Smooth muscle cell (in vitro differentiated cells): ENCODE results near the gene RAD9A. TPM values are rescaled to one million over a fixed set of nuclear protein-coding genes. Genes with fewer than 3 reads are reported as not detected.

Experiments
- DNase-seq: peaks from one replicate; lab custom pipeline; 2025; ENCODE audit not compliant: unreplicated experiment; lab: John Stamatoyannopoulos, UW
- H2AFZ ChIP-seq: fragments of 200-600 bp; sonication (generic); 2 replicates; pipeline ENCODE4 v1.6.0; 2016; ENCODE audit warnings: antibody characterized with exemption, low read depth, mild to moderate bottlenecking
- H3F3A ChIP-seq: fragments of 200-600 bp; sonication (generic); 2 replicates; pipeline ENCODE4 v1.6.0; 2017; ENCODE audit warnings: antibody characterized with exemption, low read depth
- H3K27ac ChIP-seq: fragments of 200-600 bp; sonication (generic); 2 replicates; pipeline ENCODE4 v1.5.1; 2016; ENCODE audit warnings: low read depth, mild to moderate bottlenecking
- H3K27me3 ChIP-seq: fragments of 200-600 bp; sonication (generic); 2 replicates; pipeline ENCODE4 v1.6.1; 2016; ENCODE audit warnings: low read depth, mild to moderate bottlenecking
- H3K36me3 ChIP-seq: fragments of 200-600 bp; sonication (generic); 2 replicates; pipeline ENCODE4 v1.5.1; 2016; ENCODE audit warnings: low read depth
- H3K4me1 ChIP-seq: fragments of 200-600 bp; sonication (generic); 2 replicates; pipeline ENCODE4 v1.5.1; 2016; ENCODE audit warnings: low read depth
- H3K4me2 ChIP-seq: fragments of 200-600 bp; sonication (generic); 2 replicates; pipeline ENCODE4 v1.6.0; 2016; ENCODE audit warnings: mild to moderate bottlenecking
- H3K4me3 ChIP-seq: fragments of 200-600 bp; sonication (generic); 2 replicates; pipeline ENCODE4 v1.5.1; 2016; ENCODE audit warnings: mild to moderate bottlenecking
- H3K79me2 ChIP-seq: fragments of 200-600 bp; sonication (generic); 2 replicates; pipeline ENCODE4 v1.6.0; 2016; ENCODE audit warnings: low read depth, mild to moderate bottlenecking
- H3K9ac ChIP-seq: fragments of 200-600 bp; sonication (generic); 2 replicates; pipeline ENCODE4 v1.6.0; 2016; ENCODE audit warnings: low read depth
- H3K9me3 ChIP-seq: fragments of 200-600 bp; sonication (generic); replicated peaks from 2 replicates; pipeline ENCODE4 v1.5.1; 2016; ENCODE audit warnings: low read depth
- H4K20me1 ChIP-seq: fragments of 200-600 bp; sonication (generic); 2 replicates; pipeline ENCODE4 v1.6.0; 2016; ENCODE audit warnings: low read depth
- WGBS: methylation state at CpG from one replicate; pipeline ENCODE4 v1.1.7; 2016; ENCODE audit warnings: low lambda C conversion rate; 5-methylcytosine and 5-hydroxymethylcytosine counted together
- polyA plus RNA-seq: library from polyadenylated mRNA; unstranded; fragments of >200 nt; fragmentation: Nextera tagmentation; extraction: Ambion mirVana; gene quantifications from 2 replicates; pipeline ENCODE4 v1.2.1, GENCODE V29; 2016
- total RNA-seq: library from RNA; depleted of rRNA; stranded (reverse); fragments of >200 nt; gene quantifications from 2 replicates; pipeline ENCODE4 v1.2.3, GENCODE V29; 2014
- TF ChIP-seq, protein P1 (sequence below): fragments of 200-600 bp; sonication (generic); IDR thresholded peaks from 2 replicates; pipeline ENCODE4 v1.5.1; 2017; ENCODE audit warnings: borderline replicate concordance, mild to moderate bottlenecking, antibody characterized with exemption; ENCODE audit not compliant: insufficient read depth, poor library complexity, severe bottlenecking

RAD9A gene
- total and polyA plus RNA-seq, 2 experiments from 2014 or later, result 19.5 to 21.4 TPM

DNA sequence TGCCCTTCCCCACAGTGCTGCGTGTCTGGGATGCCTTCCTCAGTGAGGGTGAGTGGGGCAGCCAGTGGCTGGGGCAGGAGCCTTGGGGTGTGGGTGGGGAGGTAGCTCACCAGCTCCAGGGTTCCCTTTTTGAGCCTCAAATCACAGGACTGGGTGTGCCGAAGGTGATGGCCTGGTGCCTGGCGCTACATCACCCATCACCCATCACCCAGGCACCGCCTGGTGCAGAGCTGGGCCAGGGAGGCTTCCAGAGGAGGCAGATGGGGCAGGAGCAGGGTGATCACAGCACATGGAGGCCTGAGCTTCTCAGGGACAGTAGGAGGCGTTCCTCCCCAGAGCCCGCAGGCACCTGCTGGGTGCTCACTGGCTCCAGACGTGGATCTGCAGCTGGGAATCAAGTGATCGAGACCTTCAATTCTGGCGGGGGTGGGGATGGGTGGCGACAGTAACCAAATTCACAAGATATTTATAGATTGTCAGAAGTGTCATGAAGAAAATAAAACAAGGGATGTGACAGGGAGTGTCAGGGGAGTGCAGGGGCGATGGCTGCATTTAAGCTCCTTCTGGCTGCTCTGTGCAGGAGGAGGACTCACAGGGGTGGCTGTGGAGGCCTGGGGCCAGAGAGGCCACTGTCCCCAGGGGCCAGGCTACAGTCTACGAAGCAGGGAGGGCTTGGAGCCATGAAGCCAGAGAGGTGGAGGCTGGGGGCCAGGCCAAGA lies 15.3 kb downstream of the RAD9A start:
- DNase-seq, result no peak
- Histone ChIP-seq H3F3A (no peaks in the 10 kb centered on the region), H3K27ac (no peak overlapping the region), H3K4me2 (no peak overlapping the region), H3K9me3 (no peaks in the 10 kb centered on the region), H2AFZ (no peak overlapping the region), H3K9ac (no peak overlapping the region), H4K20me1 (no peaks in the 10 kb centered on the region), H3K4me1 (peaks cover 6% of the 10 kb centered on the region), H3K4me3 (no peak overlapping the region), H3K79me2 (no peaks in the 10 kb centered on the region), H3K36me3 (no peaks in the 10 kb centered on the region), H3K27me3 (peaks cover 5% of the 10 kb centered on the region)
- 81% methylated on average over 12 of the region's 12 CpGs for WGBS
- TF ChIP-seq, protein P1, sequence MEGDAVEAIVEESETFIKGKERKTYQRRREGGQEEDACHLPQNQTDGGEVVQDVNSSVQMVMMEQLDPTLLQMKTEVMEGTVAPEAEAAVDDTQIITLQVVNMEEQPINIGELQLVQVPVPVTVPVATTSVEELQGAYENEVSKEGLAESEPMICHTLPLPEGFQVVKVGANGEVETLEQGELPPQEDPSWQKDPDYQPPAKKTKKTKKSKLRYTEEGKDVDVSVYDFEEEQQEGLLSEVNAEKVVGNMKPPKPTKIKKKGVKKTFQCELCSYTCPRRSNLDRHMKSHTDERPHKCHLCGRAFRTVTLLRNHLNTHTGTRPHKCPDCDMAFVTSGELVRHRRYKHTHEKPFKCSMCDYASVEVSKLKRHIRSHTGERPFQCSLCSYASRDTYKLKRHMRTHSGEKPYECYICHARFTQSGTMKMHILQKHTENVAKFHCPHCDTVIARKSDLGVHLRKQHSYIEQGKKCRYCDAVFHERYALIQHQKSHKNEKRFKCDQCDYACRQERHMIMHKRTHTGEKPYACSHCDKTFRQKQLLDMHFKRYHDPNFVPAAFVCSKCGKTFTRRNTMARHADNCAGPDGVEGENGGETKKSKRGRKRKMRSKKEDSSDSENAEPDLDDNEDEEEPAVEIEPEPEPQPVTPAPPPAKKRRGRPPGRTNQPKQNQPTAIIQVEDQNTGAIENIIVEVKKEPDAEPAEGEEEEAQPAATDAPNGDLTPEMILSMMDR, result no peak

DNA sequence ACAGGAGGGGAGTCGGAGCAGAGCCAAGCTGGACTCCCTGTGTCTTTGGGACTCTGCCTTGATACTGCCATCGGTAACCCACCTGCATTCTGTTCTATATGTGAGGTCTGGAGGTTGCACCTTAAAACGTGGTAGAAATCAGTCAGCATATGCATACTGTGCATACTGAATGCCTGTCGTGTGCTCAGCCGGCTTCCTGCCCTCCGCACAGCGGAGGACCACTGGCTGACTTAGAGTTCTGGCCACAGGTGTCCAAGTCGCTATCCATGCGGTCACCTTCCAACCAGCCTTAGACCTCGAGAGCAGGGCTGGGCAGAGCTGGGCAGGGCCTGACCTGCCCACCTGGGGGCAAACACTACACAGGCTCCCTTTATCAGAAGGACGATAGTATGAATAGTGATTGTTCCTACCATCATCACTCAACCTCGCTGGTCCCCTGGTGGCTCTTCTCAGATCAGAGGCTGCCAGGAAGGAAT lies 15.9 kb downstream of the RAD9A start:
- no peak overlapping the region for H3K4me3 ChIP-seq
- no peaks in the 10 kb centered on the region for H3F3A ChIP-seq
- H2AFZ ChIP-seq, result no peak overlapping the region
- no peak overlapping the region for H3K27ac ChIP-seq
- no peaks in the 10 kb centered on the region for H3K9me3 ChIP-seq
- peaks cover 10% of the 10 kb centered on the region for H3K27me3 ChIP-seq
- no peaks in the 10 kb centered on the region for H3K36me3 ChIP-seq
- H3K79me2 ChIP-seq, result no peaks in the 10 kb centered on the region
- H3K4me2 ChIP-seq, result no peak overlapping the region
- peaks cover 6% of the 10 kb centered on the region for H3K4me1 ChIP-seq
- H3K9ac ChIP-seq, result no peak overlapping the region
- no peaks in the 10 kb centered on the region for H4K20me1 ChIP-seq
- TF ChIP-seq, protein P1, result no peak
- no peak for DNase-seq
- WGBS, result 83% methylated on average over 12 of the region's 12 CpGs

GRCh38 chr11:67408437-67409200 lies 16.8 kb downstream of the RAD9A start:
- DNase-seq, result no peak
- WGBS, result 92% methylated on average over 18 of the region's 18 CpGs

More at GRCh38 chr11:67408437-67409200, 16.8 kb downstream of the RAD9A start:
- TF ChIP-seq, protein P1, result no peak
- Histone ChIP-seq H4K20me1 (no peaks in the 10 kb centered on the region), H3F3A (no peaks in the 10 kb centered on the region), H3K4me3 (no peak overlapping the region), H3K27ac (no peak overlapping the region), H2AFZ (no peak overlapping the region), H3K36me3 (no peaks in the 10 kb centered on the region), H3K9ac (no peak overlapping the region), H3K9me3 (no peaks in the 10 kb centered on the region), H3K4me1 (peaks cover 6% of the 10 kb centered on the region), H3K4me2 (no peak overlapping the region), H3K79me2 (no peaks in the 10 kb centered on the region), H3K27me3 (peaks cover 12% of the 10 kb centered on the region)
